BLaER1 treated with 17β-estradiol and CSF1 and Interleukin-3, amounts not matched to agents 10 nM and 100 nM (cell line): ENCODE results near the gene FIZ1.

Experiments
- H3K27ac ChIP-seq, 11 experiments: shearing (Covaris generic); formaldehyde crosslinking; 2 replicates each; pipeline ENCODE4 v1.8.1; 2022
- H3K27me3 ChIP-seq, 11 experiments: shearing (Covaris generic); formaldehyde crosslinking; 2 replicates each; pipeline ENCODE4 v1.8.1; 2022
- H3K36me3 ChIP-seq, 11 experiments: shearing (Covaris generic); formaldehyde crosslinking; 2 replicates each; pipeline ENCODE4 v1.8.1; 2022
- H3K4me1 ChIP-seq, 10 experiments: shearing (Covaris generic); formaldehyde crosslinking; 2 replicates each; pipeline ENCODE4 v1.8.1; 2022
- H3K4me2 ChIP-seq, 11 experiments: shearing (Covaris generic); formaldehyde crosslinking; 2 replicates each; pipeline ENCODE4 v1.8.1; 2022
- H3K4me3 ChIP-seq, 10 experiments: shearing (Covaris generic); formaldehyde crosslinking; 2 replicates each; pipeline ENCODE4 v1.8.1; 2022
- H3K9ac ChIP-seq, 11 experiments: shearing (Covaris generic); formaldehyde crosslinking; 2 replicates each; pipeline ENCODE4 v1.8.1; 2022
- H3K9me3 ChIP-seq, 11 experiments: shearing (Covaris generic); formaldehyde crosslinking; replicated peaks in 1 of 11; 2 replicates each; pipeline ENCODE4 v1.8.1; 2022
- H4K20me1 ChIP-seq, 11 experiments: shearing (Covaris generic); formaldehyde crosslinking; 2 replicates each; pipeline ENCODE4 v1.8.1; 2022
- Cebpa-rat ChIP-seq, 11 experiments: shearing (Covaris generic); IDR thresholded peaks; 2 replicates each; pipeline ENCODE4 v1.8.1; 2022

FIZ1 gene

GRCh38 chr19:55613930-55614710 lies 14.8 kb upstream of the FIZ1 start:
- no peaks in the 10 kb centered on the region for H3K27me3 ChIP-seq
- peaks cover 0 to 6% (median 0%) of the 10 kb centered on the region in 11 experiments; a peak in 1 of 22 replicates for H3K9me3 ChIP-seq
- H3K36me3 ChIP-seq, result peaks cover 52 to 91% (median 69%) of the 10 kb centered on the region in 11 experiments
- H3K4me2 ChIP-seq, result no peak overlapping the region
- peaks cover 13 to 71% (median 58%) of the 10 kb centered on the region in 11 experiments; a peak in 20 of 22 replicates for H4K20me1 ChIP-seq
- no peak overlapping the region for H3K27ac ChIP-seq
- no peak overlapping the region for H3K9ac ChIP-seq
- no peak overlapping the region for H3K4me3 ChIP-seq
- no peak for TF ChIP-seq Cebpa-rat (IDR thresholded peaks at IDR 0.05)
- H3K4me1 ChIP-seq, result peaks cover 0 to 39% (median 10%) of the 10 kb centered on the region in 10 experiments; a peak in 12 of 20 replicates

- Histone ChIP-seq H3K9ac (no peak overlapping the region), H3K4me3 (no peak overlapping the region), H3K27ac (no peak overlapping the region), H3K9me3 (peaks cover 0 to 6% (median 0%) of the 10 kb centered on the region in 11 experiments; a peak in 1 of 22 replicates), H4K20me1 (peaks cover 13 to 77% (median 65%) of the 10 kb centered on the region in 11 experiments; a peak in 20 of 22 replicates), H3K4me2 (no peak overlapping the region), H3K36me3 (peaks cover 58 to 93% (median 74%) of the 10 kb centered on the region in 11 experiments), H3K27me3 (no peaks in the 10 kb centered on the region), H3K4me1 (peaks cover 0 to 46% (median 10%) of the 10 kb centered on the region in 10 experiments; a peak in 12 of 20 replicates)
- TF ChIP-seq Cebpa-rat (IDR thresholded peaks at IDR 0.05), result no peak
Measured at GRCh38 chr19:55613396-55613795, 14.1 kb upstream of the FIZ1 start.

DNA sequence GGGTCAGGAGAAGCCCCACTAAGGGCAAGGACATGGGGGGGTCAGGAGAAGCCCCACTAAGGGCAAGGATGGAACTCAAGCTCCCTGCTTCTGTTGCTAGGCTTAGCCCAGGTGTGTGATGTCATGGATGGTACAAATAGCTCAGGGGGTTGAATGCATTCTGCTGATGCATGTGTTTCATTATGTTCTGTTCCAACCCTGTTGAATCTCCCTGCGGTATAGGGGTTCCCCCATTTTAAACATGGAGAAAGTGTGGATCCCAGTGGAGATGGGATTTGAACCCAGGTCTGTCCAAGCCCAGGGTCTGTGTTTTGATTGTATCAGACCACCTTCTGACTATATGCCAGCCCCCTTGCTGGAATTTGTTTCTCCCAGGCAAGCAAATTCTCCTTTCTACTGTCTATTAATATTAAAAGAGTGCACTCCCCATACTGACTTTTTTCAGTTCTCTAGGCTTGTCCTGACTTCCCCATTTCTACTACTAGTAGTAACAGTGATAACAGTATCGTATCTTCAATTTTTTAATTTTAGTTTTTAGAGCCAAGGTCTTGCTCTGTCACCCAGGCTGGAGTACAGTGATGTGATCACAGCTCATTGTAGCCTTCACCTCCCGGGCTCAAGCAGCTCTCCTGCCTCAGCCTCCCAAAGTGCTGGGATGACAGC lies 12.8 kb upstream of the FIZ1 start:
- peak overlapping the region in 5 of 11 experiments; percentile 3 to 26 (median 13); a peak in 7 of 22 replicates for H3K27ac ChIP-seq
- peaks cover 8 to 59% (median 21%) of the 10 kb centered on the region in 10 experiments for H3K4me1 ChIP-seq
- H3K36me3 ChIP-seq, result peaks cover 52 to 93% (median 68%) of the 10 kb centered on the region in 11 experiments
- peak overlapping the region in 5 of 11 experiments; percentile 38 to 86 (median 72); a peak in 10 of 22 replicates for H3K4me2 ChIP-seq
- H3K9me3 ChIP-seq, result peaks cover 0 to 6% (median 0%) of the 10 kb centered on the region in 11 experiments; a peak in 1 of 22 replicates
- H3K27me3 ChIP-seq, result no peaks in the 10 kb centered on the region
- no peak overlapping the region for H3K4me3 ChIP-seq
- H3K9ac ChIP-seq, result peak overlapping the region in 8 of 11 experiments; percentile 3 to 48 (median 27); a peak in 6 of 22 replicates
- H4K20me1 ChIP-seq, result peaks cover 13 to 88% (median 75%) of the 10 kb centered on the region in 11 experiments; a peak in 20 of 22 replicates
- no peak for TF ChIP-seq Cebpa-rat (IDR thresholded peaks at IDR 0.05)

DNA sequence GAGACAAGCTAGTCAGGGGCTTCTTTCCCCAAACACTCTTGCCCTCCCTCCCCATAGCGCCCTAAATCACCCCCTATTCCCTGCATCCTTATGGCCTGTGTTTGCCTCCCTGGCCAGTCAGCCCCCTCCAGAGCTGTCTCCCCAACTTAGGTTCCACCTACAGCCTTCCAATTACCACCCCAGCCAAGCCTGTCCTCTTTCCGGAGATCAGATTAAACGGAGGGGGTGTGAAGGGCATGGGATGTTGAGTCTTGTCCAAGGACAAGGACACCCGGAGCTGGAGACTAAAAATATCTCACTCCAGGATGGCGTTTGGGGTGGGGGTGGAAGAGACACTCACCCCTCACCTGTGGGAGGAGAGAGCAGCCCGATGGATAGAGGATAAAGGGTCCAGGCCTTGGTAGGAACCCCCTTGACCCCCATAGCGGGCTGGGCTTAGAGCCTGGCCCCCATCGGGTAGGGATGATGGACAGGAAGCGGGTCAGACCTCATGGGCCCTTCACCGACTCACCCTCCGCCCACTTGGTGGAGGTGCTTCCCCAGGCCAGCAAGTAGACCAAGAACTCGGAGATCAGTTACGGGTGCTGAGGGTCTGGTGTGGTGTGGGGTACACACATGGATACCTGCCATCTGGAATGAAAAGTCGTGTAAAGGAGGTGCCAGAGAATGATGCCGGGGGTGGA lies 12.1 kb upstream of the FIZ1 start:
- no peak for TF ChIP-seq Cebpa-rat (IDR thresholded peaks at IDR 0.05)
- Histone ChIP-seq H3K4me1 (peaks cover 15 to 66% (median 28%) of the 10 kb centered on the region in 10 experiments), H3K9me3 (peaks cover 0 to 6% (median 0%) of the 10 kb centered on the region in 11 experiments; a peak in 1 of 22 replicates), H3K4me3 (no peak overlapping the region), H3K4me2 (peak overlapping the region in 5 of 11 experiments; percentile 38 to 86 (median 72); a peak in 10 of 22 replicates), H3K27ac (peak overlapping the region in 5 of 11 experiments; percentile 3 to 26 (median 13); a peak in 6 of 22 replicates), H3K9ac (peak overlapping the region in 5 of 11 experiments; percentile 23 to 48 (median 28); a peak in 4 of 22 replicates), H4K20me1 (peaks cover 13 to 89% (median 79%) of the 10 kb centered on the region in 11 experiments; a peak in 20 of 22 replicates), H3K36me3 (peaks cover 48 to 93% (median 66%) of the 10 kb centered on the region in 11 experiments), H3K27me3 (no peaks in the 10 kb centered on the region)

- peaks cover 24 to 69% (median 36%) of the 10 kb centered on the region in 10 experiments for H3K4me1 ChIP-seq
- peaks cover 0 to 6% (median 0%) of the 10 kb centered on the region in 11 experiments; a peak in 1 of 22 replicates for H3K9me3 ChIP-seq
- no peaks in the 10 kb centered on the region for H3K27me3 ChIP-seq
- peaks cover 29 to 74% (median 46%) of the 10 kb centered on the region in 11 experiments for H3K36me3 ChIP-seq
- no peak overlapping the region for H3K27ac ChIP-seq
- no peak overlapping the region for H3K4me3 ChIP-seq
- TF ChIP-seq Cebpa-rat (IDR thresholded peaks at IDR 0.05), result no peak
- H3K9ac ChIP-seq, result no peak overlapping the region
- peaks cover 13 to 73% (median 67%) of the 10 kb centered on the region in 11 experiments; a peak in 20 of 22 replicates for H4K20me1 ChIP-seq
- H3K4me2 ChIP-seq, result no peak overlapping the region; a peak in 1 of 22 replicates
Measured at GRCh38 chr19:55609326-55609725, 10.0 kb upstream of the FIZ1 start.

GRCh38 chr19:55606817-55607216 lies 7.5 kb upstream of the FIZ1 start:
- Histone ChIP-seq H3K9me3 (peaks cover 0 to 6% (median 0%) of the 10 kb centered on the region in 11 experiments; a peak in 2 of 22 replicates), H4K20me1 (peaks cover 3 to 56% (median 50%) of the 10 kb centered on the region in 11 experiments; a peak in 17 of 22 replicates), H3K27me3 (no peaks in the 10 kb centered on the region), H3K9ac (peak overlapping the region; percentile 84 to 96 (median 94); a peak in 21 of 22 replicates), H3K4me2 (peak overlapping the region; percentile 88 to 99 (median 96)), H3K4me1 (peaks cover 31 to 78% (median 50%) of the 10 kb centered on the region in 10 experiments), H3K36me3 (peaks cover 35 to 65% (median 45%) of the 10 kb centered on the region in 11 experiments), H3K4me3 (peak overlapping the region; percentile 75 to 96 (median 87); a peak in 18 of 20 replicates), H3K27ac (peak overlapping the region in 9 of 11 experiments; percentile 5 to 95 (median 93); a peak in 12 of 22 replicates)
- TF ChIP-seq Cebpa-rat (IDR thresholded peaks at IDR 0.05), result no peak

GRCh38 chr19:55606471-55606787 lies 7.1 kb upstream of the FIZ1 start:
- no peak for TF ChIP-seq Cebpa-rat (IDR thresholded peaks at IDR 0.05)
- Histone ChIP-seq H4K20me1 (peaks cover 0 to 52% (median 46%) of the 10 kb centered on the region in 11 experiments; a peak in 16 of 22 replicates), H3K27me3 (no peaks in the 10 kb centered on the region), H3K4me1 (peaks cover 34 to 78% (median 49%) of the 10 kb centered on the region in 10 experiments), H3K9ac (peak overlapping the region; percentile 84 to 96 (median 94)), H3K9me3 (peaks cover 0 to 6% (median 0%) of the 10 kb centered on the region in 11 experiments; a peak in 2 of 22 replicates), H3K36me3 (peaks cover 35 to 61% (median 45%) of the 10 kb centered on the region in 11 experiments), H3K4me2 (peak overlapping the region; percentile 88 to 99 (median 96)), H3K4me3 (peak overlapping the region; percentile 75 to 96 (median 87)), H3K27ac (peak overlapping the region in 9 of 11 experiments; percentile 5 to 95 (median 93); a peak in 14 of 22 replicates)
